HG03571 (cell line): Measurements from ENCODE around the gene TEX12.
"Not testable (repeated sequence)": the region's sequence is repeated elsewhere in the genome, so short reads cannot be mapped to it uniquely, and the experiment has no call there.

Source experiments
- ATAC-seq: cut with Tn5 transposase; IDR thresholded peaks from one replicate; pipeline ENCODE4 v1.9.1; 2021; ENCODE audit not compliant: unreplicated experiment

The TEX12 gene

DNA sequence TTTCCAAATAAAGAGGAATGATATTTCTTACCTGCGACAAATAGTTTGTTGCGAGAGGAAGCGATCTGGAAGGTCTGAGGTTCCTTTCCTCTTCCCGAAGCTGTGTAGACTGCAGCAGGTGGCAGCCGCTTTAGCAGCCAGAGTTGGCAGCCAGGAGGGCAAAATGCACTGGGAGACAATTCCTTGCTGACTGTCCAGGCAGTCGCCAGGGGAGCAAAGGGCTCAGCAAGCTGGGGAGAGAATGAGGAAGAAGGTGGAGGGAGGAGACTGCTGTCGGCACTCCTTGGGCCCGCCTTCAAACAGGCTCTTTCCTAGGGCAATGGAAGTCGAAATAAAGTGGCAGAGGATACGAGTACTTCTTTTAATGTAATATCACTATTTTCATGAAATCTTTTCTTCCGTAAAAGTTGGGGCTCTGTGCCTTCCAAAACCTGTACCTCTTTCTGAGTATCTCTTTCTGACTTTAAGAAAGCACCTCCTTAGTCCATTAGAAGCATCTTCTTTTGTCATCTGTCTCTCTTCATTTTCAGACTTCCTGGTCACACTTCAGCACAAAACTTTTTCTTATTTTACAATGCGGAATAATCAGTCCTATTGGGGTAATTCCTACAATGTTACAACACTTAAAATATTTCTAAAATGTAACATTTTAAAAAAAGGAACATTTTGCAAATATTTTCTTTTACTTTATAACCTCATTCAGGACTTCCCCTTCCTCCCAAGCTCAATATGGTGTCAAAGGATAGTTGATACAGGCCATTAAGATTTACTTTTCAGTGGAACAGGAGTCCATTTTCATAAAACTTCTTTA is 3.1 kb upstream of the TEX12 start, which contains the start of gene IL18:
TSS of gene IL18 (minus strand) at position 220 of the 811 bp plus-strand sequence. CDS start 9,041 bp downstream, outside the sequence.
- no peak for ATAC-seq

DNA sequence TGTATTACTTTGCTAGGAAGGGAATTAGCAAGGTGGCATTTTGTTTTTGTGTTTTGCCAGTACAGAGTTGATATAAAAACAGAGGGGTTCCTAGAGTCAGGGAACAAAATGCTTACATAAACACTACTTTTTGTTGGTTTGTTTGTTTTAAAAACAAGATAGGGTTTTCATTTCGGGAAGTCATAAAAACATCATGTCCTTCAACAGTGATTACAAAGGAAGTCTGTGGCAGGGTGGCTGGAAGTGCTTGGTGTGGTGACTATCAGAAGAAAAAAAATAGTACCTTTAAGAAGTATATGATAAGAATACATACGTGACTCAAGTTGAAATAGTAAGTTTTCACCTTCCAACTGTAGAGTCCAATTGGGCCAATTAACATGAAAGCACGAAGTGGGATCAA is 2.1 kb upstream of the TEX12 start:
- no peak for ATAC-seq

DNA sequence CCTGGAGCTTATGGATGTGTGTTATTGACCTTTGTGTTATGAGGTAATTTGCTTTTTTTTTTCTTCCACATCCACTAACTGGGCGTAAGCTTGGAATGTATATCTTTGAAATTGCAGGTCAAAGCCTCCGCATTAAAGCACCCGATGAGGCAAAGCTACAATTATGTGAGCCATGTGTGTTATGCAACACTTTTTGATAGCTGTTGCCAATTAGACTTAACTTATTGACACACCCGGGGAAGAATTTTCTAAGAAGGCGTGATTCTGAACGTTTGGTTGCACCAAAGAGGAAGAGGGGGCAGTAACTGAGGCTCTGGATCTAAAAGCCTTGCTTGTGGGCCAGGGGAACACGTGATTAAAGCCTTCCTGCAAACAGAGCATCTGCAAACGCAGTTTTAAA is 610 bp upstream of the TEX12 start:
- ATAC-seq = no peak

DNA sequence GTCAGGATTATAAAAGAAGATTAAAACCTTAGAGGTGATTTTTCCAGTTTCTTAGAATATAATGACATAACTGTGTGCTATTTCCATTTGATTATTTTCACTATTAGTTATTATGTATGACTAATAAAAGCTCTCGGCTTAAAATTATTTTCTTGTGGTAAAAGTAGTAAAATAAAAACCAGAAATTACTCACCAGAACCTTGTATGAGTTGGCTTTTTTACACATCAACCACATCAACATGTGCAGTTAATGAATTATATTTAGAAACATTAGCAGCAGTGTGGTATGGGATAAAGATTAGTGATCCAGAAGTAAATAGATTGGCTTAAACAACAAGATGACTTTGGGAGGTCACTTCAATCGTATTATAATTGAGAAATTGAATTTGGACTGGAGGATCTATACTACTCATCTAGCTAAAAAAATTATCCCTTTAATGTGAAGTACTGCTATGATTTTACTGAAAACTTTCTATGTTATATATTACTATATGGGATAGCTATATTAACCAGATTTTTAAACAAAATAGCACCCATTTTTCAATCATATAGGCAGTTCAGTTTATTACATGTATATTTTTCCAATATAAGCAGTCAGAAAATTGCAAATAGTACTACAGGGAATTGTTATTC is 5.3 kb downstream of the TEX12 start:
- ATAC-seq = peak; percentile 61

DNA sequence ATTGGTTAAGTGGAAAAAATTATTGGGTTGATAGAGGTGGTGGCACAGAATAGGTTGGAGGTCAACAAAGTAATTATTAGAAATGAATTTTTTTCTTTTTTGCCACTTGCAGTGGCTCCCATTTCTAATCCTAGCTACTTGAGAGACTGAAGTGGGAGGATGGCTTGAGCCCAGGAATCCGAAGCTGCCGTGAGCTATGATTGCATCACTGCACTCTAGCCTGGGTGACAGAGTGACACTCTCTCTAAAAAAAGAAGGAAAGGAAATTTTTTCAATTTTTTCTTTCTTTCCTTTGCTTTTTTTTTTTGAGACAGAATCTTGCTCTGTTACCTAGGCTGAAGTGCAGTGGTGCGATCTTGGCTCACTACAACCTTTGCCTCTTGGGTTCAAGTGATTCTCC is 6.0 kb downstream of the TEX12 start:
- ATAC-seq = no peak

DNA sequence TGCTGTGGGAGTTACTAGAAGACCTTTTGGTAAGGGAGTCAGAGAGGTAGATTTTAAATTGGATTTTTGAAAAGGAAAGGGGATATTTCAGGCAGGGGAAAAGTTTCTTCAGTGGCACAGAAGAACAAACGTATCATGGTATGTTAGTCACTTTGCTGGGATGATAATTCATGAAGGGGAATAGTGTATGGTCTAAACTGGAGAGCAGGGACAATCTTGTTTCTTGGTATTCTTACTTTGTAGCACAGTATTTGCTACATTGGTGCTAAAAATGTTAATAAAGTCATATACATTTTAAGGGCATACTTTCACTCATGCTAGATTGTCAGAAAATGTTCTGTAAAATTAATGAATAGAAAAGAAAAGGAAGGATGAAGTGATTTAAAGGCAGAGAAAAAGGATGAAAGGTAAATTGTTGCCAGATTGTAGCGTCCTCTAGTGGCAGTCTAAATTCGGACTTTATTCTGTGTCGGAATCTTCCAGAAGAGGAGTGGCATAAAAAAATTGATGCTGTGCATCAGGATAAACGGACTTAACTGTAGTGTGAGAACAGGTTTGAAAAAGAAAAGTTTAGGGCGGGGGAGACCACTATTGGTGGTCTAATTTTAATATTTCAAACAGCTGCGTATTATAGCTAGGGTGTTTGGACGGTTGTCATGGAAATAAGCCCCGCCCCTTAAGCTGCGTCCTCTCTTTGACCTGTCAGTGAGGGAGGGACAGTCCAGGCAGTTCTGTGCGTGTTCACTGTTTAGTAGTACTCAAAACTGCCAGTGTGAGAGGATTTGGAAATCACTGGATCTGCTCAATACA is 7.8 kb downstream of the TEX12 start, which contains the start of gene BCO2:
TSS of gene BCO2 (plus strand) at position 724 of the 810 bp plus-strand sequence. CDS start 90 bp downstream, outside the sequence.
- ATAC-seq = peak; percentile 52

DNA sequence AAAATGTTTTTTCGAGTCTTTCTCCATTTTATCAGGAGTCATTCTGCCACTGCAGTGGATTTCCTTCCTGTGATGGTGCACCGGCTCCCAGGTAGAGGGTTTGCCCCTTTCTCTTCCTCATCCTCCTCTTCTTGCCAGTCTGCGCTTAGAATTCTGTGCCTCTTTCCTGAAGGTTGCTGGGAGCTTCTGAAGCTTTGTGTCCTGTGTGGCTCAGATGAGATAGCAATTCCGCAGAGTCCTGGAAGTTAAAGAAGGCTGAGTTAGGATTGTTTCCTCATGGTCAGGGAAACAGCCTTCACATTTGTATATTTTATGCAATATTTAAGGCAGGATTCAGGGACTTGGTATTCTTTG is 8.4 kb downstream of the TEX12 start:
- ATAC-seq = no peak

DNA sequence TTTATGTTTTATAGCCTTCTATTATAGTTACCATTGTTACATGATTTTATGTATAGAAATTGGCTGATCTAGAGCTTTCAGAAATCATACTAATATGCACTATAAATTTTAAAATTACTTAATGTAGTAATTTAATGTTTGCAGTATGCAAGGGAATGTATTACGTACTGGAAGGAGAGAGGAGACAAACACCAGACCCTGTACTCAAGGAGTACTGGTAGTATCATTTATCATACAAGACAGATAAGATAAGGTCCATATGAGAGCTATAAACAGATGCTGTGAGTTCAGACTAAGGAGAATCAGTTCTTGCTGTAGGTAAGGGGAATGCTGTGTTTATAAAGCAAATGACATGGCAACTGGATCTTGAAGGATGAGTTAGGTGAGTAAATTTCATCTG is 8.9 kb downstream of the TEX12 start:
- ATAC-seq = no peak

DNA sequence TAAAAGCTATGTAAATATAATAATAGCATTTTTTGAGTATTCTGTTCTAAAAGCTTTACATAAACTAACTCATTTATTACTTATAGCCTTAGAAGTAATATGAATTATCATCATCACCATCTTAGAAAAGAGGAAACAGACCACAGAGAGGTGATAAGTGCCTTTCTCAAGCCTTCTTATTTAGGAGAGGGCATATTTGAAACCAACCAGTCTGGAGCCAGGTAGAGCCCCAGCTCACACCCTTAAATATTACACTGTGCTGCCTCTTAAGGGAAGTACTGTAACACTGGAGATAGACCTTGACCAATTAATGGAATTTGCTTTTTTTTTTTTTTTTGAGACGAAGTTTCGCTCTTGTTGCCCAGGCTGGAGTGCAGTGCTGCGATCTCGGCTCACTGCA is 10.4 kb downstream of the TEX12 start:
- ATAC-seq = no peak

DNA sequence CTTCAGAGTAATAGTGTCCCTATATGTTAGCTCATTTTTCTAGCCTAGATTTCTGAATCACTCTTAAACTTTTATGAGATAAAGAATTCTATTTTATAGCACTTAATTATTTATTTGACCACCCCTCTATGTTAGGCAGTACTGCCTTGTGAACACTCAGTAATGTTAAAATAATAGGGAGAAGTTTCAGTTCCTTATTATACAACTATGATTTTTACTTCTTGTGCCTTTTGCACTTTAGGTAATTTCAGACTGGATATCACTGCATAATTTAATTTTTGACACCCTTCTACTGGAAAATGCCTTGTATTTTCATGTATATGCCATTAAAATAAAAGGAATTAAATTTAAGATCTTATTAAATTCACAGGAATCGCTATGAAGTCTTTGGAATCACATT is 11.3 kb downstream of the TEX12 start:
- ATAC-seq = no peak

DNA sequence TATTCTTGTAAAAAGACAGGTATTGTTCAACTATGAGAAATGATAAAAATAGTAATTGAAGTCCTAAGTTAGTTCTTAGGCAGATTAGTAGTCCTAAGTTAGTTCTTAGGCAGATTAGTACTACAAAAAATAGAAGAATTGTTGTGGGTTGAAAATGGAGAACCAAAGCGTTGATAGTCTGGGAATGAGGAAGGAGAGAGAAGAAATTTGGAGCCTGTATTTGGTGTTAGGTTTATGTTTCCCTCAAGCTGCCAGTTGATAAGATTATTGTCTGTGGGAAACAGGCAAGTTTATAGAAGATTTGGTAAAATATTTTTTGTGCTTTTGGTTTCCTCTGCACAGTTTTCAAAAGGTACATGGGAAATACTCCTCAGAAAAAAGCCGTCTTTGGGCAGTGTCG is 11.8 kb downstream of the TEX12 start:
- ATAC-seq = no peak

DNA sequence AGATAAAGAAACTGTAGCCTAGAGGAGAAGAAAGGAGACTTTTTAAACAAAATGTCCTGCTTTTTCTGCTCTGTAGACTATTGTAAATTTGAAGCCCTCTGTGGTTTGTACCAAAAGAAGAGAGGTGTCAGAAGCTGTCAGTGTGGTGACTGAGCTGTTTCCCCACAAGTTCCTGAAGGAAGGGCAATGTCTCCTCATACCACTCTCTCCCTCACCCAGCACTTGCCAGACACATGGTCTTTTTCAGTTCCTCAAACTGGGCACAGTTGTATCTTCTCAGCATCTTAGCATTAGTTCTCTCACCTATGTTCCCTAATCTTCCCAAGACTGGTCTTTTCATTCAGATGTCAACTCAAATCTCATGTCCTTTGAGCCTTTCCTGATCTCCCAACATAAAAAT is 12.4 kb downstream of the TEX12 start:
- ATAC-seq = no peak

DNA sequence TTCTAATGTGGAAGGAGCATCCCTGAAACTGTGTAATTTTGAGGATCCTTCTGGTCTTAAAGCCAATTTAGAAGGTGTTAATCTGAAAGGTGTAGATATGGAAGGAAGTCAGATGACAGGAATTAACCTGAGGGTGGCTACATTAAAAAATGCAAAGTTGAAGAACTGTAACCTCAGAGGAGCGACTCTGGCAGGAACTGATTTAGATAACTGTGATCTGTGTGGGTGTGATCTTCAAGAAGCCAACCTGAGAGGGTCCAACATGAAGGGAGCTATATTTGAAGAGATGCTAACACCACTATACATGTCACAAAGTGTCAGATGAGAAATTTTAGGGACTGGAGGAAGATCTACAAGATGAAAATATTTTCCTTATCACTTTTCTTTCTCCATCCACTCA is 15.7 kb downstream of the TEX12 start:
- ATAC-seq = no peak

DNA sequence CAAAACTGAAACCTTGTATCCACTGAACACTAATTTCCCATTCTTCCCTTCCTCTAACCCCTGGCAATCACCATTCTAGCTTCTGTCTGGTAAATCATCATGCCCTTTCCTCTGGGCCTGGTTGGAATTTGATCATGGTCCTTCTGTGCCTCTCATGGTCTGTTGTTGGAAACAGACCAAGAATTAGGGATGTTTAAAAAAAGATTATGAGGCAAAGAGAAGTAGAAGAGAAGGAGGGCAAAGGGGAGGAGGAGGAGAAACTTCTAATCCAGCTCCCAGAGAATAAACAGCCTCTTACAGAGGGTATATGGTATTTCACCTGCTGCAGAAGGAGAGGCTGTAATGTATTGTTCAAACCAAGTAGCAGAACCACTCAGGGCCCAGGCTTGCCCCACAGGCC is 18.7 kb downstream of the TEX12 start:
- ATAC-seq = no peak

DNA sequence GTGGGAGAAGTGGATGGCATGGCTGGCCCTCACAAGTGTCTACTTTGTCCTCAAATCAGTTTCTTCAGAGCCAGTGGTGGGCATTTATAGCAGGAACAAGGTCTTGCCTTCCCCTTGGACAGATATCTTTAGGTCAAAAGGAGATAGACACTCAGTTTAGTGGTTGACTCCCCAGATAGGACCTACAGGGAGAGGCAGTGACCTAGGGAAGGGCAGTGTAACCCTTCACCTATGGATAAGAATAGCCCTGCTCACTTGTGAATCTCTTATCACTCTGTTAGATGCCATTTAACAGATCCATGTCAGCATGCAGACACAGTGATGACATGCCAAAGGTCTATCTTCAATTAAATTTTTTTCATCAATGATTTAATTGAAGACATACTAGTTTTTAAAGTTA is 19.1 kb downstream of the TEX12 start:
- ATAC-seq = no peak

DNA sequence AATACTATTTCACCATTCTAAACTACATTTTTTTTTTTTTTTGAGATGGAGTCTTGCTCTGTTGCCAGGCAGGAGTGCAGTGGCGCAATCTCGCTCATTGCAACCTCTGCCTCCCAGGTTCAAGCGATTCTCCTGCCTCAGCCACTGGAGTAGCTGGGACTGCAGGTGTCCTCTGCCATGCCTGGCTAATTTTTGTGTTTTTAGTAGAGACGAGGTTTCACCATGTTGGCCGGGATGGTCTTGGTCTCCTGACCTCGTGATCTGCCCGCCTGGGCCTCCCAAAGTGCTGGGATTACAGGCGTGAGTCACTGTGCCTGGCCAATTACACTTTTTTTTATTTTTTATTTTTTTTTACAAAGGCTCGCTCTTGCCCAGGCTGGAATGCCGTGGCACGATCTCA is 27.9 kb downstream of the TEX12 start:
- ATAC-seq = not testable (repeated sequence)

DNA sequence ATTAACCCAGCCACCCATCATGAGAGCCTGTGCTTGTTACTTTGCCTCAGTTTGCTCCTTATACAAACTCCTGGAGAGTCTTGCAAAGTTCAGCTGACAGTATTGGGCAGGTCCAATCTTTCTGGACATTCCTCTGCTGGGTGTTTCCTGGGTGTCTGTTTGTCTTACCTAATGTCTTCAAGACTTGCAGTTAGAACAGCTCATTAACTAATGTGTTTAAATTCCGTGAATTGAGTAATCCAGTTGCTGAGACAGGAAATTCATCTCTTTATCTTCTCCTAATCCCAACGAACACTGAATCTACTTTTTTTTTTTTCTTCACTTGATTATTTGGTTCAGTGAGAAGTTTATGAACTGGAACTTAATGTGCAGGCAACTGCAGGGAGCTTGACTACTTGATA is 28.8 kb downstream of the TEX12 start:
- no peak for ATAC-seq

DNA sequence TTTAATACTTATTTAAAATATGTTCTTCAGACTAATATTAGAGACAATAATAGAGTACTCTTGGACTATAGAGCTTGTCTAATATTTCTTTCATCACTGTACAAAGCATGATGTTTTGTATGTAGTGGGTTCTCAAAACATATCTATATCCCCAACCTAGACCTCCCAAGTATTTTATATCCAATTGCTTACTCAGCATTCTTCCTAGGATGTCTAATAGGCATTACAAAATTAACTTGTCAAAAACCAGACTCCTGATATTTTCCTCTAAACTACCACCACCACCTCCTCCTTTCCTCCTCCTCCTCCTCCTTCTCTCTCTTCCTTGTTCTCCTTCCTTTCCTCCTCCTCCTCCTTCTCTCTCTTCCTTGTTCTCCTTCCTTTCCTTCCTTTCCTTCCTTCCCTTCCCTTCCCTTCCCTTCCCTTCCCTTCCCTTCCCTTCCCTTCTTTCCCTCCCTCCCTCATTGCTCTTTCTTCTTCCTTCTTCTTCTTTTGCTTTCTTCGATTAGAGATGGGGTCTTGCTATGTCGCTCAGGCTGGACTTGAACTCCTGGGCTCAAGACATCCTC is 29.4 kb downstream of the TEX12 start:
- ATAC-seq = no peak

DNA sequence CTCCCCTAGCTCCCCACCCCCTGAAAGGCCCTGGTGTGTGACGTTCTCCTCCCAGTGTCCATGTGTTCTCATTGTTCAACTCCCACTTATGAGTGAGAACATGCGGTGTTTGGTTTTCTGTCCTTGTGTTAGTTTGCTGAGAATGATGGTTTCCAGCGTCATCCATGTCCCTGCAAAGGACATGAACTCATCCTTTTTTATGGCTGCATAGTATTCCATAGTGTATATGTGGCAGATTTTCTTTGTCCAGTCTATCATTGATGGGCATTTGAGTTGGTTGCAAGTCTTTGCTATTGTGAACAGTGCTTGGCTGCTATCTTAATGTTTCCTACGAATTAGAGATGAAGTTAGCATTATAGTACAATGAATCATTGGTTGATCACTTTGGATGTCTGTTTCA is 31.9 kb downstream of the TEX12 start:
- not testable (repeated sequence) for ATAC-seq

DNA sequence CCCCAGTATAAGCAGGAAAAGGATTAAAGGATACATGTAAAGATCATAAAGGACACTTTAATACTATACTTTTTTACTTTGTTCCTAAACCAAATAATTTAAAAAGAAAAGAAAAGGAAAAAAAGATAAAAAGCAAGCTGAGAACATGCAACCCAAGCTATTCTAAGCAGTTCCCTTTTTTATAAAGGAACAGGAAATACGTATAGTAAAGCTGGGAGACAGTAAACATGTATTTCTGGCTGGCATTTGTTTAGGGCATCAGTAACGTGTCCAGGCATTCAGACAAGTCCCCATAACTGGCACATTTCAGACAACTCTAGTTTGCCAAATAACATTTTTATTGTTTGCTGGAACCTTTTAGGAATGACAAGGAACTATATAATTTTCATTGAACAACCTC is 33.1 kb downstream of the TEX12 start:
- ATAC-seq = no peak

DNA sequence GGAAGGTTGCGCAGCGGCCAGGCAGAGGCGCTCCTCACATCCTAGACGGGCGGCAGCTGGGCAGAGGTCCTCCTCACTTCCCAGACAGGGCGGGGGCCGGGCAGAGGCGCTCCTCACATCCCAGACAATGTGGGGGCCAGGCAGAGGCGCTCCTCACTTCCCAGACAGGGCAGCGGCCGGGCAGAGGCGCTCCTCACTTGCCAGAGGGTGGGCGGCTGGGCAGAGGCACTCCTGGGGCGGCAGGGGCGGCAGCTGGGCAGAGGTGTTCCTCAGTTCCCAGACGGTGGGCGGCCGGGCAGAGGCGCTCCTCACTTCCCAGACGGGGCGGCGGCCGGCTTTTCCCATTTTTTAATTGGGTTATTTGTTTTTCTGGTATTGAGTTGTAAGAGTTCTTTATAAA is 38.9 kb downstream of the TEX12 start:
- no peak for ATAC-seq
